ENCODE data around the gene NRG2. TPM values are rescaled to one million over a fixed set of nuclear protein-coding genes. Genes with fewer than 3 reads are reported as not detected.

The NRG2 gene
- total and polyA plus RNA-seq, 3 experiments from 2014 or later, result 0.18 to 0.24 TPM; not detected in 1

DNA sequence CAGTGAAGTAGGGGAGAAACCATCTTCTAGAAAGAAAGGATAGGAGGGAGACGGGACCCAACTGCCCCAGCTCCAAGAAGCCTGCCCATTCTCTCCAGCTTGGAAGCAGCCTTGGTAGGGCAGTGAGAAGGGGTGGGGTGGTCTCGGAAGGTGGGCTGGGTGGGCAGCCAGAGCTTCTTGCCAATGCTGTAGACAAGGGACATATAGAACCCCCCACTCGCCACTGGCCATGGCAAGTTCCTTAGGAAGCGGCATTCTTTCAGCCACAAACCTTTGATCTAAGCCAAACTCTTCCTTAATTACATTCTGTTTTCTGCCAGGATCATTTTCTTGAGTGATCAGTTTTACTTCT is 157.3 kb downstream of the NRG2 start:
- H3K4me1 ChIP-seq (ENCODE audit: insufficient read depth, low read length), result no peaks in the 10 kb centered on the region
- DNase-seq, result no peak
- H3K27me3 Mint-ChIP-seq, result peaks cover 1 to 17% of the 10 kb centered on the region in 2 donors
- H3K4me1 Mint-ChIP-seq, result no peaks in the 10 kb centered on the region
- POLR2A ChIA-PET, result no interaction called here
- H3K36me3 ChIP-seq (ENCODE audit: insufficient read depth, low read length), result no peaks in the 10 kb centered on the region
- H3K4me3 Mint-ChIP-seq, result no peak overlapping the region
- no peaks in the 10 kb centered on the region for H3K9me3 Mint-ChIP-seq
- CTCF ChIA-PET, result interaction anchor here (1.2 kb wide), 1 partner anchor 14 kb away, joined by 3 read pairs; no protein-coding TSS in a partner anchor
- no peak overlapping the region for H3K27ac Mint-ChIP-seq
- no peak overlapping the region for H3K4me3 ChIP-seq (ENCODE audit: low read length)
- H3K27ac ChIP-seq (ENCODE audit: low read depth, low read length), result no peak overlapping the region
- peaks cover 3% of the 10 kb centered on the region for H3K27me3 ChIP-seq (ENCODE audit: insufficient read depth, low read length, poor library complexity, severe bottlenecking)
- no peaks in the 10 kb centered on the region for H3K9me3 ChIP-seq (ENCODE audit: low read length)
- H3K36me3 Mint-ChIP-seq, result no peaks in the 10 kb centered on the region

DNA sequence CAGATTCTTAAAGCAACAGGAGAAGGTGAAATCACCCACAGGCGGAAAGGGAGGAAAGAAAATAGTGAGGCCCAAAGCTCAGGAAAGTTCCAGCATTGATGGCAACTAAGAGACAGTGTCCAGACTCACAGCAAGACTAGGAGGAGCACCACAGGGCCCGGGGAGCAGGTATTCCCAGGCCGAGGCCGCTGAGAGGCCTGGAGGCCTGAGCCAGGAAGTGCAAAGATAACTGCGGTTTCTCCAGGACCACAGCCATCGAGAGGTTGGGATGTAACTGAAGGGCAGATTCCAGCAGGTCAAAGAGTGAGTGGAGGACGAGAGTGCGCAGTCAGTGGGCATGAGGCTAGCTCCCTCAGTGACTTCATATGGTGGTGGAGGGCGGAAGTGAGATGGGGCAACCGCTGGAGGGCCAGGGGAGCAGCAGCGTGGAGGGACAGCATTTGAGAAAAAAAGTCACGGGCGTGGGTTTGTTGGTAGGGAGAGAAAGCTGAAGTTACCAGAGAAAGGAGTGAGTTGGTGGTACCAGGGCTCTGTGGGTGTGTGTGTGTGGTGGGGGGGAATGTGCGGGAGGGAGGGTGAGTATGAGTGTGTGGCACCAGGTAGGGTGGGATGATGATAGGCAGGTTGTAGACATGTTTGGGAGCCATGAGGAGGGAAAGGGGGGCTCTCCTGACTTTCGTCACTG is 157.8 kb downstream of the NRG2 start:
- POLR2A ChIA-PET, result no interaction called here
- no peaks in the 10 kb centered on the region for H3K9me3 ChIP-seq (ENCODE audit: low read length)
- no peaks in the 10 kb centered on the region for H3K4me1 Mint-ChIP-seq

DNA sequence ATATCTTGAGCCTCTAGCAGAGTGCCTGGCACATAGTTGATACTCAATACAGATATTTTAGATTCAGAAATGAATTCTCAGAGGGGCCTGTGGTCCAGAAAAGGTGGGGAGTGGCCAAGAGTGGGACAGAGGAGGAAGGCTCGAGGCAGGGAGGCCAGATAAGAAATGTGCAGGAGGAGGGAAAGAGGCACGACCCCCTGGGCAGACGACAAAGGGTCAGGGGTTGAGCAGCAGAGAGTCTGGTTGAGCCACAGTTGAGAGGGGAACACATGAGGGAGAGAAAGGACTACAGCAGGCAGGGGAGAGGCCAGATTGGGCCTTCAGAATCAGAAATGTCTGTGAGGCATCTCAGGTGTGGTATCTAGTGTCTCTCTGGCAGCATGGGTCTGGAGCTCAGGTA is 158.4 kb downstream of the NRG2 start:
- ChIA-PET POLR2A (no interaction called here), CTCF (no interaction called here)
- no peak for DNase-seq
- no peak overlapping the region for H3K27ac Mint-ChIP-seq
- no peak overlapping the region for H3K4me3 Mint-ChIP-seq
- Histone ChIP-seq H3K36me3 (ENCODE audit: insufficient read depth, low read length) (no peaks in the 10 kb centered on the region), H3K9me3 (ENCODE audit: low read length) (no peaks in the 10 kb centered on the region), H3K4me3 (ENCODE audit: low read length) (no peak overlapping the region), H3K4me1 (ENCODE audit: insufficient read depth, low read length) (no peaks in the 10 kb centered on the region), H3K27me3 (ENCODE audit: insufficient read depth, low read length, poor library complexity, severe bottlenecking) (peaks cover 3% of the 10 kb centered on the region), H3K27ac (ENCODE audit: low read depth, low read length) (no peak overlapping the region)
- no peaks in the 10 kb centered on the region for H3K4me1 Mint-ChIP-seq
- H3K9me3 Mint-ChIP-seq, result no peaks in the 10 kb centered on the region
- no peaks in the 10 kb centered on the region for H3K36me3 Mint-ChIP-seq
- H3K27me3 Mint-ChIP-seq, result peaks cover 1 to 17% of the 10 kb centered on the region in 2 donors

More for the DNA sequence above, 157.8 kb downstream of the NRG2 start:
- Histone ChIP-seq H3K27ac (ENCODE audit: low read depth, low read length) (no peak overlapping the region), H3K4me3 (ENCODE audit: low read length) (no peak overlapping the region), H3K36me3 (ENCODE audit: insufficient read depth, low read length) (no peaks in the 10 kb centered on the region), H3K4me1 (ENCODE audit: insufficient read depth, low read length) (no peaks in the 10 kb centered on the region), H3K27me3 (ENCODE audit: insufficient read depth, low read length, poor library complexity, severe bottlenecking) (peaks cover 3% of the 10 kb centered on the region)
- peaks cover 1 to 17% of the 10 kb centered on the region in 2 donors for H3K27me3 Mint-ChIP-seq
- CTCF ChIA-PET, result no interaction called here
- H3K4me3 Mint-ChIP-seq, result no peak overlapping the region
- H3K9me3 Mint-ChIP-seq, result no peaks in the 10 kb centered on the region
- DNase-seq, result no peak
- H3K36me3 Mint-ChIP-seq, result no peaks in the 10 kb centered on the region
- no peak overlapping the region for H3K27ac Mint-ChIP-seq

DNA sequence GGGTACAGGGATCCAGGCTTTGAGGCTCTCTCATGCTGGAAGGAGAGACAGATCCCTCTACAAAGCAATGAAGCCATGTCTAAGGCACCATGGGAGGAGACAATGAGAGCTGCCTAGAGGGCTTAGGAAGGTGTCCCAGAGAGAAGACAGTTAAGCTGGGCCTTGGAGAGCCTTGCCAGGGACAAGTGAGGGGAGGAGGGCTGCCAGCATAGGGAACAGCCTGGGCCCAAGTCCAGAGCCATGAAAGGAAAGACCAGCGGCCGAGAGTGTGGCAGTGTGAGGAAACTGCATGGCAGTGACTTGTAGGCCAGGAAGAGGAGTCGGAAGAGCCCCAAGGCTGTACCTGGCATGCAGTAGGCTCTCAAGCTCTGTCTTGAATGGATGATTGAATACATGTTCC is 159.0 kb downstream of the NRG2 start:
- ChIA-PET CTCF (no interaction called here), POLR2A (no interaction called here)
- Mint-ChIP-seq H3K27me3 (peaks cover 1 to 17% of the 10 kb centered on the region in 2 donors), H3K27ac (no peak overlapping the region), H3K4me1 (no peaks in the 10 kb centered on the region), H3K36me3 (no peaks in the 10 kb centered on the region), H3K4me3 (no peak overlapping the region), H3K9me3 (no peaks in the 10 kb centered on the region)
- Histone ChIP-seq H3K9me3 (ENCODE audit: low read length) (no peaks in the 10 kb centered on the region), H3K27ac (ENCODE audit: low read depth, low read length) (no peak overlapping the region), H3K4me1 (ENCODE audit: insufficient read depth, low read length) (no peaks in the 10 kb centered on the region), H3K4me3 (ENCODE audit: low read length) (no peak overlapping the region), H3K27me3 (ENCODE audit: insufficient read depth, low read length, poor library complexity, severe bottlenecking) (peaks cover 3% of the 10 kb centered on the region), H3K36me3 (ENCODE audit: insufficient read depth, low read length) (no peaks in the 10 kb centered on the region)
- DNase-seq, result no peak

DNA sequence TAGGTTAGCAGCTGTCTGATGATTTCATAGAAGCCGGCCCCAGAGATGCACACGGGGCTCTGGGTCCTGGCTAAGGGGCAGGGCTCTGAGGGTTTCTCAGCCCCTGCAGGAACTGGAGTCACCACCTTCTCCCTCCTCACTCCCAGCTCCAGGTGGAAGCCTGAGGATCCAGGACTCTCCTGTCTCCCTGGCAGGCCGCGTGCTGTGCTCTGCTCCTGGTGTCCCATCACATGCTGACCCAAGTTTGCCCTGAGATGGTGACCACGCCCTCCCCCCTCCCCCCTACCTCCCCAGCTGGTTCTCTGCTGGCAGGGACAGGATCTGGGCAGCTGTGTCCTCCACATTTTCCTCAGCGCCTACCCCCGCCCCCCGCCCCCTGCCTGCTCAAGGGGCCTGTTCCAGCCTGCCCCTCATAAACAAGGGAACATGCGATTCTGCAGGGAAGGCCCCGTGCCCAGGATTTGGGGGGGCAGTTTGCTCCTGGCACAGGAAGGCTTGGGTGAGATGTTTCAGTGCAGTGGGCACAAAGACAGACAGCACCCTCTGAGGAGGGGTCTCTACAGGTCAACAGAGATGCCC is 160.0 kb downstream of the NRG2 start:
- CTCF ChIA-PET, result no interaction called here
- no peak for DNase-seq
- Histone ChIP-seq H3K9me3 (ENCODE audit: low read length) (no peaks in the 10 kb centered on the region), H3K4me3 (ENCODE audit: low read length) (no peak overlapping the region), H3K27me3 (ENCODE audit: insufficient read depth, low read length, poor library complexity, severe bottlenecking) (peaks cover 3% of the 10 kb centered on the region), H3K27ac (ENCODE audit: low read depth, low read length) (no peak overlapping the region), H3K36me3 (ENCODE audit: insufficient read depth, low read length) (no peaks in the 10 kb centered on the region), H3K4me1 (ENCODE audit: insufficient read depth, low read length) (no peaks in the 10 kb centered on the region)
- H3K9me3 Mint-ChIP-seq, result no peaks in the 10 kb centered on the region
- H3K27ac Mint-ChIP-seq, result no peak overlapping the region
- H3K36me3 Mint-ChIP-seq, result no peaks in the 10 kb centered on the region
- H3K27me3 Mint-ChIP-seq, result peaks cover 8 to 17% of the 10 kb centered on the region in 2 donors
- POLR2A ChIA-PET, result no interaction called here
- no peak overlapping the region for H3K4me3 Mint-ChIP-seq
- H3K4me1 Mint-ChIP-seq, result no peaks in the 10 kb centered on the region

DNA sequence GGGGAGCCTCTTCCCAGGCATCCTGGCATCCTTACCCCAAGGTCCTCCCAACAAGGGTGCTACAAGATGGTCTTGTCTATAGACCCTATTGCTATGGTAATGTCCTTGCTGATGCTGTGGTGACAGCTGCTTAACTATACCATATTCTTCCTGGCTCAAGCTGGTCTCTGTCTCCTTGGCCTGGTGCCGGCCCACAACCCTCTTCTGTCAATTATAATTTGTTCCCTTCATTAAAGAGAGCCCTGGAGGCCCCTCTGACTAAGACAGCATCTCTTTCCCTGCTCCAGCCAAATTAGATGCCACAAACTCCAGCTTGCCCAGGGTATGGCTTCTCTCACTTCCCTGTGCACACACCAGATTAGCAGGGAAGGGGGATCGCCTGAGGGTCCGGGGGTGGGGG is 160.8 kb downstream of the NRG2 start:
- H3K27ac Mint-ChIP-seq, result no peak overlapping the region
- H3K27me3 Mint-ChIP-seq, result peaks cover 6 to 15% of the 10 kb centered on the region in 2 donors
- no peak for DNase-seq
- POLR2A ChIA-PET, result no interaction called here
- H3K9me3 ChIP-seq (ENCODE audit: low read length), result no peaks in the 10 kb centered on the region
- no peaks in the 10 kb centered on the region for H3K4me1 ChIP-seq (ENCODE audit: insufficient read depth, low read length)
- H3K4me3 Mint-ChIP-seq, result no peak overlapping the region
- H3K27me3 ChIP-seq (ENCODE audit: insufficient read depth, low read length, poor library complexity, severe bottlenecking), result peaks cover 3% of the 10 kb centered on the region
- no peaks in the 10 kb centered on the region for H3K36me3 ChIP-seq (ENCODE audit: insufficient read depth, low read length)
- H3K36me3 Mint-ChIP-seq, result no peaks in the 10 kb centered on the region
- no peaks in the 10 kb centered on the region for H3K4me1 Mint-ChIP-seq
- no peak overlapping the region for H3K27ac ChIP-seq (ENCODE audit: low read depth, low read length)
- no peak overlapping the region for H3K4me3 ChIP-seq (ENCODE audit: low read length)
- CTCF ChIA-PET, result no interaction called here
- no peaks in the 10 kb centered on the region for H3K9me3 Mint-ChIP-seq

DNA sequence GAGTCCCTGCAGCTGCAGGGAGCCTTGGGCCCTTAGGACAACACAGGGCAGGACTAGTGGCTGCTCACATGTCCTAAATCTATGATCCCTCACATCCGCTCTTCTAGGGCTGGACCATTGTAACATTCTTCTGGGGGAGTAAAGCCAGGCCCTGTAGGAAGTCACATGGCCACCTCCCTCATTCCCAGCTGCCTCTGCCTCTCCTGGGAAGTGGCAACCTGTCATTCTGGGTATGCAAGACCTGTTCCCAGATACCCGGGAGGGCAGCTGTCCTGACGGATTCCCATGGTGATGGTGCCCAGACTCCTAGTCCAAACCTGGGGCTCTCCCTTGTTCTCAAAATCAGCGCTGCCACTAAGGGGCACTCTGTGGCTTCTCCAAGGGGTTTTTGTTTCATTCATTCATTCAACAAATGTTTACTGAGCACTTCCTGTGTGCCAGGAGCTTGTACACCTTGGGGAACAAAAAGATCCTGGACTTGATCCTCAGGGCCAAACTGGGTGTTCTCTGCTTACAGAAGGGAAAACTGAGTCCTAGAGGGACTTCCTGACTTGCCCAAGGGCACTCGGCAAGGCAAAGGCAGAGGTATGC is 161.9 kb downstream of the NRG2 start:
- H3K9me3 Mint-ChIP-seq, result peaks cover 0 to under 1% (median 0%) of the 10 kb centered on the region in 5 donors
- peaks cover 6 to 19% of the 10 kb centered on the region in 2 donors for H3K27me3 Mint-ChIP-seq
- H3K9me3 ChIP-seq (ENCODE audit: low read length), result no peaks in the 10 kb centered on the region
- H3K27me3 ChIP-seq (ENCODE audit: insufficient read depth, low read length, poor library complexity, severe bottlenecking), result peaks cover 3% of the 10 kb centered on the region
- ChIA-PET POLR2A (no interaction called here), CTCF (no interaction called here)
- no peak overlapping the region for H3K4me3 Mint-ChIP-seq
- no peak overlapping the region for H3K27ac ChIP-seq (ENCODE audit: low read depth, low read length)
- H3K36me3 Mint-ChIP-seq, result no peaks in the 10 kb centered on the region
- no peaks in the 10 kb centered on the region for H3K36me3 ChIP-seq (ENCODE audit: insufficient read depth, low read length)
- peak overlapping the region in 1 of 8 donors; percentile 39 for H3K27ac Mint-ChIP-seq
- no peaks in the 10 kb centered on the region for H3K4me1 Mint-ChIP-seq
- DNase-seq, result no peak
- H3K4me3 ChIP-seq (ENCODE audit: low read length), result no peak overlapping the region
- H3K4me1 ChIP-seq (ENCODE audit: insufficient read depth, low read length), result no peaks in the 10 kb centered on the region

DNA sequence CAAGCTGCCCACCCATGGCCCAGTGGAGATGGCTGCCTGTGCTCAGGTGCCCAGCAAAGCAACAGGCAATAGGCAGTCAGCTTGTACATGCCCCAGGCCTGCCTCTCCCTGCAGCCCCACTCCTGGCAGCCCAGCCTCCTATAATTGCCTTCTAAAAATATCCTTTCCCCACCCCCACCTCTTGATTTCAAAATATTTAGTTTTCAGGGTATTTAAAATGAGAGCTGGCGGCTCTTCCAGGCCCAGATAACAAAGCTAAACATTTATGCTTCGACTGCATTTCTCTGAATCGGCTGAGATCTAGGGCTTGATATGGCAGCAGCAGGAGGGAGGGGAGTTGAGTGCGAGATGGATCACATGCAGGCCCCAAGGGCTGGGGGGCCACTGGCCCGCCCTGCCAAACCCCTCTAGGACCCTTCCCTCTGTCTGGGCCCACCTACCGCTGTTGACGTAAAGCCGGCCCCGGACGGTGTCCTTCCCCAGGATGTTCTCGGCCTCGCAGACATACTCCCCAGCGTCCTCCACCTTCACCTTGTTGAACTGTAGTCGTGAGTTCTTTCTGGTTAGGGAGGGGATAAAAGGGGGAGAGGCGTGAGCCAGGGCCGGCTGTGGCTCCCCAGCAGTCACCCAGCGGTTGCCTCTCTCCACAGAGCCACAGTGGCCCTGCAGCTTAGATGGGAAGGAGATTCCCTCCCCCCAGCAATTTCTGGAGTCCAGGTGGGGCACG is 162.5 kb downstream of the NRG2 start:
- no peaks in the 10 kb centered on the region for H3K36me3 Mint-ChIP-seq
- ChIA-PET CTCF (no interaction called here), POLR2A (interaction anchor here (0.6 kb wide), 1 partner anchor 115 kb away, joined by 4 read pairs; no protein-coding TSS in a partner anchor)
- Histone ChIP-seq H3K4me1 (ENCODE audit: insufficient read depth, low read length) (no peaks in the 10 kb centered on the region), H3K4me3 (ENCODE audit: low read length) (no peak overlapping the region), H3K27me3 (ENCODE audit: insufficient read depth, low read length, poor library complexity, severe bottlenecking) (peaks cover 3% of the 10 kb centered on the region), H3K27ac (ENCODE audit: low read depth, low read length) (no peak overlapping the region), H3K36me3 (ENCODE audit: insufficient read depth, low read length) (no peaks in the 10 kb centered on the region), H3K9me3 (ENCODE audit: low read length) (no peaks in the 10 kb centered on the region)
- no peaks in the 10 kb centered on the region for H3K4me1 Mint-ChIP-seq
- DNase-seq, result no peak
- H3K9me3 Mint-ChIP-seq, result peaks cover 0 to 3% (median 0%) of the 10 kb centered on the region in 5 donors
- H3K27me3 Mint-ChIP-seq, result peaks cover 6 to 23% of the 10 kb centered on the region in 2 donors
- no peak overlapping the region for H3K27ac Mint-ChIP-seq
- no peak overlapping the region for H3K4me3 Mint-ChIP-seq

All from CD8-positive, alpha-beta memory T cell (primary cell).